C4-2B (cell line): ENCODE results near the gene SLC46A2.

Experiments used
- ZFX ChIP-seq: fragments of 450-650 bp; IDR thresholded peaks from 2 replicates; pipeline ENCODE4 v1.6.1; 2017
- TF ChIP-seq, protein P1 (sequence below): fragments of 450-650 bp; conservative IDR thresholded peaks from 2 replicates; pipeline ENCODE4 v1.5.1; 2017; ENCODE audit warnings: mild to moderate bottlenecking

DNA sequence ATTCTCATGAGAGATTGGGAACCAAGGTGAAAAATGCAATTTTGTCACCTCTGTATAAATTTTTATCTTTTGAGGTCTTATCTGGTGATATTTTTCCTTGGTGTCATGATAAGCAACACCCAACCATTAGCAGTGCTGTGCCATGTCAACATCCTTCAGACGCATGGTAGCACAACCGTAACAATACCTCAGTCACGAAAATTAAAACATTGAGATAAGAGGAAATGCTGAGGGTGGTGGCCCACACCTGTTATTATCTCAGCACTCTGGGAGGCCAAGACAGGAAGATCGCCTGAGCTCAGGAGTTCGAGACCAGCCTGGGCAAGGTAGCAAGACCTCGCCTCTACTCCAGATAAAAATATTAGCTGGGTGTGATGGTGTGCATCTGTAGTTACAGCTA lies 32.7 kb downstream of the SLC46A2 start:
- TF ChIP-seq, protein P1, sequence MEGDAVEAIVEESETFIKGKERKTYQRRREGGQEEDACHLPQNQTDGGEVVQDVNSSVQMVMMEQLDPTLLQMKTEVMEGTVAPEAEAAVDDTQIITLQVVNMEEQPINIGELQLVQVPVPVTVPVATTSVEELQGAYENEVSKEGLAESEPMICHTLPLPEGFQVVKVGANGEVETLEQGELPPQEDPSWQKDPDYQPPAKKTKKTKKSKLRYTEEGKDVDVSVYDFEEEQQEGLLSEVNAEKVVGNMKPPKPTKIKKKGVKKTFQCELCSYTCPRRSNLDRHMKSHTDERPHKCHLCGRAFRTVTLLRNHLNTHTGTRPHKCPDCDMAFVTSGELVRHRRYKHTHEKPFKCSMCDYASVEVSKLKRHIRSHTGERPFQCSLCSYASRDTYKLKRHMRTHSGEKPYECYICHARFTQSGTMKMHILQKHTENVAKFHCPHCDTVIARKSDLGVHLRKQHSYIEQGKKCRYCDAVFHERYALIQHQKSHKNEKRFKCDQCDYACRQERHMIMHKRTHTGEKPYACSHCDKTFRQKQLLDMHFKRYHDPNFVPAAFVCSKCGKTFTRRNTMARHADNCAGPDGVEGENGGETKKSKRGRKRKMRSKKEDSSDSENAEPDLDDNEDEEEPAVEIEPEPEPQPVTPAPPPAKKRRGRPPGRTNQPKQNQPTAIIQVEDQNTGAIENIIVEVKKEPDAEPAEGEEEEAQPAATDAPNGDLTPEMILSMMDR: no peak
- TF ChIP-seq ZFX: no peak
